Glutamatergic neuron (in vitro differentiated cells): ENCODE measurements around the gene KIF25. TPM values are rescaled to one million over a fixed set of nuclear protein-coding genes. Genes with fewer than 3 reads are reported as not detected.

Experiments
- DNase-seq: peaks from one replicate; pipeline ENCODE4 v3.0.0; 2022
- H3K27ac Mint-ChIP-seq: one replicate; pipeline ENCODE4 v1.8.0; 2020; ENCODE audit warnings: mild to moderate bottlenecking, mixed read lengths, inconsistent platforms; ENCODE audit not compliant: unreplicated experiment
- H3K27me3 Mint-ChIP-seq: one replicate; pipeline ENCODE4 v1.8.0; 2020; ENCODE audit warnings: mild to moderate bottlenecking, moderate library complexity, mixed read lengths, inconsistent platforms; ENCODE audit not compliant: unreplicated experiment
- H3K36me3 Mint-ChIP-seq: one replicate; pipeline ENCODE4 v1.8.0; 2020; ENCODE audit warnings: mild to moderate bottlenecking, mixed read lengths, inconsistent platforms; ENCODE audit not compliant: unreplicated experiment
- H3K4me1 Mint-ChIP-seq: one replicate; pipeline ENCODE4 v1.8.0; 2020; ENCODE audit warnings: mild to moderate bottlenecking, low read depth, mixed read lengths, inconsistent platforms; ENCODE audit not compliant: unreplicated experiment
- H3K4me3 Mint-ChIP-seq: one replicate; pipeline ENCODE4 v1.8.0; 2020; ENCODE audit warnings: mild to moderate bottlenecking, mixed read lengths, inconsistent platforms; ENCODE audit not compliant: unreplicated experiment
- H3K9me3 Mint-ChIP-seq: one replicate; pipeline ENCODE4 v1.8.0; 2020; ENCODE audit warnings: mild to moderate bottlenecking, moderate library complexity, mixed read lengths, inconsistent platforms; ENCODE audit not compliant: unreplicated experiment
- CTCF ChIP-seq: fragments of 200-600 bp; sonication (generic); IDR thresholded peaks from one replicate; pipeline ENCODE4 v1.5.0; 2021; ENCODE audit not compliant: partially characterized antibody, unreplicated experiment
- total RNA-seq: library from RNA; stranded (reverse); fragmentation: NEBNext Ultra II Directional; extraction: Animal tissue kit (Norgen Biotek cat#: 25700); gene quantifications from one replicate; pipeline ENCODE4 v1.2.1, GENCODE V29; 2021; ENCODE audit not compliant: unreplicated experiment

KIF25 gene
- total RNA-seq, 1 donor from 2014 or later: not detected

- TF ChIP-seq CTCF: no peak
- H3K27ac Mint-ChIP-seq: no peak overlapping the region
- H3K4me1 Mint-ChIP-seq: no peaks in the 10 kb centered on the region
- peaks cover 25% of the 10 kb centered on the region for H3K36me3 Mint-ChIP-seq
- peaks cover 8% of the 10 kb centered on the region for H3K9me3 Mint-ChIP-seq
- H3K27me3 Mint-ChIP-seq: peaks cover 6% of the 10 kb centered on the region
- DNase-seq: no peak
- no peak overlapping the region for H3K4me3 Mint-ChIP-seq
These were observed 13.2 kb upstream of the KIF25 start for GRCh38 chr6:167984144-167984719.

DNA sequence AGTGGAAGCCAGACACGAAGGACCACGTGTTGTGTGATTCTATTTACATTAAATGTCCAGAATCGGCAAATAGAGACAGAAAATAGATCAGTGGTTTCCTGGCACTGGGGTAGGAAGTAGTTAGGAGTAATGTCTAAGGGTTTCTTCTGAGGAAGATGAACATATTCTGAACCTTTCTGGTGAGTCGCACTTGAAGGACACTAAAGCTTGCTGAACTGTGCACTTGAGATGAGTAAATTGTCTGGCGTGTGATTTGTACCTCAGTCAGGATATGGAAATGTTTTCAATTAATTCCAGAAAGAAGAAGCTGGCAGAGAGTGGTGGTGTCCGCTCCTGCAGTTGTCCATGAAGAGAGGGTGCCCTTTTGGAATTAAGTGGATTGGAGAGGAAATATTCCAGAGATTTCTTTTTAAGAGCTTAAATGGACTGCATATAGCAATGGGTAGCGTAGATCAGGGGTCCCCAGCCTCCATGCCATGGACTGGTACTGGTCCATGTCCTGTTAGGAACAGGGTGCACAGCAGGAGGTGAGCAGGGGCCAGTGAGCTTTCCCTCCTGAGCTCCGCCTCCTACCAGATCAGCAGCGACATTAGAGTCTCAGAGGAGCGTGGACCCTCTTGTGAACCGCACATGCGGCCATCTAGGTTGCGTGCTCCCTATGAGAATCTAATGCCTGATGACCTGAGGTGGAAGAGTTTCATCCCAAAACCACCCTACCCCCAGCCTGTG, 12.4 kb upstream of the KIF25 start:
- H3K27ac Mint-ChIP-seq: no peak overlapping the region
- TF ChIP-seq CTCF: no peak
- no peak overlapping the region for H3K4me3 Mint-ChIP-seq
- peaks cover 25% of the 10 kb centered on the region for H3K36me3 Mint-ChIP-seq
- H3K9me3 Mint-ChIP-seq: peaks cover 8% of the 10 kb centered on the region
- peaks cover 6% of the 10 kb centered on the region for H3K27me3 Mint-ChIP-seq
- no peaks in the 10 kb centered on the region for H3K4me1 Mint-ChIP-seq
- DNase-seq: no peak

- peaks cover 6% of the 10 kb centered on the region for H3K27me3 Mint-ChIP-seq
- no peak for DNase-seq
- no peak overlapping the region for H3K4me3 Mint-ChIP-seq
- no peak for TF ChIP-seq CTCF
- peaks cover 8% of the 10 kb centered on the region for H3K9me3 Mint-ChIP-seq
- peaks cover 25% of the 10 kb centered on the region for H3K36me3 Mint-ChIP-seq
- H3K27ac Mint-ChIP-seq: no peak overlapping the region
- H3K4me1 Mint-ChIP-seq: no peaks in the 10 kb centered on the region
These were observed 11.4 kb upstream of the KIF25 start for GRCh38 chr6:167985911-167986595.

- H3K4me3 Mint-ChIP-seq: no peak overlapping the region
- peaks cover 7% of the 10 kb centered on the region for H3K27me3 Mint-ChIP-seq
- no peak for TF ChIP-seq CTCF
- H3K9me3 Mint-ChIP-seq: peaks cover 8% of the 10 kb centered on the region
- DNase-seq: no peak
- H3K4me1 Mint-ChIP-seq: no peaks in the 10 kb centered on the region
- H3K27ac Mint-ChIP-seq: no peak overlapping the region
- peaks cover 15% of the 10 kb centered on the region for H3K36me3 Mint-ChIP-seq
These were observed 9.9 kb upstream of the KIF25 start for GRCh38 chr6:167987396-167988153.
